B cell (primary cell): Measurements from ENCODE around the gene DDAH2. TPM values are rescaled to one million over a fixed set of nuclear protein-coding genes. Genes with fewer than 3 reads are reported as not detected.

Experiments
- ATAC-seq: fragments of 200-7000 bp; cut with Tn5 transposase; one replicate; pipeline ENCODE4 v1.10.0; 2021; ENCODE audit warnings: low read depth, mild to moderate bottlenecking, moderate number of reproducible peaks, moderate library complexity
- CTCF ChIA-PET: fragments of 350-600 bp; sonication (Branson Sonifier 250); formaldehyde crosslinking; loops from one replicate; lab custom pipeline; 2021; ENCODE audit warnings: antibody characterized with exemption, inconsistent platforms; lab: Charles Lee
- POLR2A ChIA-PET: fragments of 350-600 bp; sonication (Branson Sonifier 250); formaldehyde crosslinking; loops from one replicate; lab custom pipeline; 2021; ENCODE audit warnings: antibody characterized with exemption; lab: Charles Lee
- DNase-seq: peaks from one replicate; pipeline ENCODE4 v3.0.0; 2013
- H2AFZ ChIP-seq: 2 replicates; pipeline ENCODE4 v1.6.1; 2012; ENCODE audit warnings: mild to moderate bottlenecking, low read depth, low read length; ENCODE audit not compliant: insufficient read depth, poor library complexity, severe bottlenecking
- H3K27ac ChIP-seq, 2 donors: 1 replicate in 1 of 2; 2 replicates in 1 of 2; pipeline ENCODE4 v1.5.1; 2012 to 2013; ENCODE audit warnings: low read length in 2 of 2, mild to moderate bottlenecking in 2 of 2, moderate library complexity in 1 of 2
- H3K27me3 ChIP-seq, 4 experiments: fragments of 200-600 bp in 1 of 4; sonication (generic) in 1 of 4; replicated peaks in 1 of 4; 1 replicate in 2 of 4; 2 replicates in 2 of 4; pipeline versions ENCODE4 v1.6.1 to v1.7.0; 2013 to 2016; ENCODE audit warnings: low read length in 3 of 4, mild to moderate bottlenecking in 2 of 4, mixed read lengths in 1 of 4, moderate library complexity in 1 of 4; ENCODE audit not compliant: insufficient read depth in 4 of 4, control insufficient read depth in 3 of 4; ENCODE audit errors: control extremely low read depth in 1 of 4
- H3K36me3 ChIP-seq, 2 experiments: replicated peaks in 1 of 2; 1 replicate in 1 of 2; 2 replicates in 1 of 2; pipeline versions ENCODE4 v1.6.1 to v1.7.1; 2013; ENCODE audit warnings: low read length in 1 of 2; ENCODE audit not compliant: insufficient read depth in 2 of 2, control insufficient read depth in 1 of 2; ENCODE audit errors: control extremely low read depth in 1 of 2, extremely low read depth in 1 of 2
- H3K4me1 ChIP-seq, 2 donors: fragments of 200-600 bp in 1 of 2; sonication (generic) in 1 of 2; 1 replicate in 1 of 2; 2 replicates in 1 of 2; pipeline versions ENCODE4 v1.5.1 to v1.6.1; 2013 to 2017; ENCODE audit warnings: low read length in 2 of 2; ENCODE audit not compliant: control insufficient read depth in 2 of 2, insufficient read depth in 2 of 2
- H3K4me2 ChIP-seq: replicated peaks from 2 replicates; pipeline ENCODE3; 2012; ENCODE audit warnings: mild to moderate bottlenecking, low read depth, low read length; ENCODE audit not compliant: poor library complexity, severe bottlenecking
- H3K4me3 ChIP-seq, 5 experiments: fragments of 200-600 bp in 1 of 5; sonication (generic) in 1 of 5; 1 replicate in 3 of 5; 2 replicates in 2 of 5; pipeline versions ENCODE4 v1.5.1 to v1.7.0; 2011 to 2016; ENCODE audit warnings: low read length in 4 of 5, mild to moderate bottlenecking in 4 of 5, low read depth in 2 of 5, control low read depth in 1 of 5, moderate library complexity in 1 of 5; ENCODE audit not compliant: insufficient read depth in 1 of 5; ENCODE audit errors: control extremely low read depth in 1 of 5, extremely low read depth in 1 of 5
- H3K79me2 ChIP-seq: fragments of 200-600 bp; sonication (generic); one replicate; pipeline ENCODE4 v1.6.0; 2016; ENCODE audit warnings: low read length; ENCODE audit not compliant: control insufficient read depth, insufficient read depth
- H3K9ac ChIP-seq: fragments of 200-600 bp; sonication (generic); 2 replicates; pipeline ENCODE4 v1.6.1; 2017; ENCODE audit warnings: mild to moderate bottlenecking, low read length, moderate library complexity
- H3K9me3 ChIP-seq, 3 donors: one replicate each; pipeline versions ENCODE4 v1.6.1 to v1.7.1; 2013; ENCODE audit warnings: low read length in 2 of 3; ENCODE audit not compliant: control insufficient read depth in 2 of 3, insufficient read depth in 1 of 3; ENCODE audit errors: control extremely low read depth in 1 of 3
- H4K20me1 ChIP-seq: 2 replicates; pipeline ENCODE4 v1.6.0; 2012; ENCODE audit warnings: mild to moderate bottlenecking, low read length; ENCODE audit not compliant: insufficient read depth, control insufficient read depth, poor library complexity, severe bottlenecking
- H3K27ac Mint-ChIP-seq: one replicate; pipeline ENCODE4 v1.8.0; 2021; ENCODE audit warnings: mixed read lengths
- H3K27me3 Mint-ChIP-seq: one replicate; pipeline ENCODE4 v1.8.0; 2021; ENCODE audit warnings: mixed read lengths
- H3K4me1 Mint-ChIP-seq: one replicate; pipeline ENCODE4 v1.8.0; 2021; ENCODE audit warnings: mixed read lengths
- H3K4me3 Mint-ChIP-seq: one replicate; pipeline ENCODE4 v1.8.0; 2021; ENCODE audit warnings: mixed read lengths
- H3K9me3 Mint-ChIP-seq: one replicate; pipeline ENCODE4 v1.8.0; 2022; ENCODE audit warnings: mixed read lengths; ENCODE audit not compliant: insufficient read depth
- EZH2 ChIP-seq: IDR thresholded peaks from 2 replicates; pipeline ENCODE4 v1.6.1; 2012; ENCODE audit warnings: borderline replicate concordance, low read depth, mild to moderate bottlenecking, moderate library complexity, low read length; ENCODE audit not compliant: insufficient read depth, poor library complexity, severe bottlenecking
- WGBS: methylation state at CpG from one replicate; pipeline ENCODE4 v1.1.5; 2013; ENCODE audit warnings: missing lambda C conversion rate; ENCODE audit not compliant: insufficient coverage; 5-methylcytosine and 5-hydroxymethylcytosine counted together
- intact Hi-C: fragments of 100-400 bp; cut with micrococcal nuclease; formaldehyde crosslinking; loops from one replicate; pipeline ENCODE4 v1.10.0; 2022
- polyA plus RNA-seq: library from polyadenylated mRNA; depleted of rRNA; stranded (reverse); fragments of >200 nt; gene quantifications from 2 replicates; pipeline ENCODE4 v1.2.3, GENCODE V29; 2012
- total RNA-seq, 2 donors: library from RNA; stranded (reverse); fragments of 120-200 nt in 1 of 2; gene quantifications; 1 replicate in 1 of 2; 2 replicates in 1 of 2; pipeline versions ENCODE4 v1.2.3 to v1.2.4, GENCODE V29; 2013 to 2022
- TF ChIP-seq, protein P1 (sequence below): fragments of 200-600 bp; IDR thresholded peaks from one replicate; pipeline ENCODE4 v1.8.0; 2022; ENCODE audit warnings: antibody characterized with exemption, mild to moderate bottlenecking

DDAH2 gene
- total and polyA plus RNA-seq, 2 donors (not counting 1 experiment from before 2014, with no cell fraction given): 59.2 to 87.2 TPM

DNA sequence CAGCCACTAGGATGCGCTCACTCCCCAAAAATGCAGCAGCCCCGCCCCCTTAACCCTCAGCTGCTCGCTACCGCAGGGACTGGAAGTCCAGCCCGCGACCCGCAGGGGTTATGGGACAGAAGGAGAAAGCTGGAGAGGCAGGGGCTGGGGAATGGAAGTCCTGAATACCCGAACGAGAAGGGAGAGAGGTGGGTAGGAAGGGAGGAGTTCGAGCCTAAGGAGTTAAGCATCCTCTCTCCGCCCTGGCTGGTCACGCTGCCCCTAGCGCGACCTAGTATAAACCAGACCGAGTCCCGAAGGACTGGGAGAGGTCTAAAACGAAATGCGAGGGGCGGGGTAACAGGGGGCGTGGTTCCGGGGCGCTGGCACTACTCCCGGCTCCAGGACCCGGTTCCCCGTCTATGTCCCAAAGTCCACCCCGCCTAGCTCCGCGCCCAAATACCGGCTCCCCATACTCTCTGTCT lies 448 bp upstream of the DDAH2 start:
- POLR2A ChIA-PET: interaction anchor here (1.0 to 2.5 kb wide), 9 partner anchors 10 to 168 kb away, joined by 3 to 28 read pairs (median 9); partner anchors contain the start of genes ABHD16A, EHMT2, HSPA1A and HSPA1L
- Histone ChIP-seq H3K4me2 (peak overlapping the region; percentile 88), H3K9ac (peak overlapping the region; percentile 90), H4K20me1 (peaks cover 15% of the 10 kb centered on the region), H3K36me3 (peaks cover 4 to 57% of the 10 kb centered on the region in 2 experiments), H3K4me3 (peak overlapping the region; percentile 67 to 94 (median 85)), H3K27me3 (no peaks in the 10 kb centered on the region), H3K4me1 (peaks cover 49 to 58% of the 10 kb centered on the region in 2 donors), H3K27ac (peak overlapping the region; percentile 78 to 82), H3K79me2 (peaks cover 38% of the 10 kb centered on the region), H3K9me3 (no peaks in the 10 kb centered on the region), H2AFZ (peak overlapping the region; percentile 81)
- Mint-ChIP-seq H3K27ac (peak overlapping the region; percentile 97), H3K4me3 (peak overlapping the region; percentile 99), H3K4me1 (peaks cover 72% of the 10 kb centered on the region), H3K9me3 (no peaks in the 10 kb centered on the region), H3K27me3 (no peaks in the 10 kb centered on the region)
- ATAC-seq (peak; percentile 48), DNase-seq (peak; percentile 90)
- WGBS: 0% methylated on average over 18 of the region's 29 CpGs
- intact Hi-C loops: loop anchor here (1.0 kb wide), 2 partner anchors 26 to 40 kb away; partner anchors contain the start of gene ABHD16A
- CTCF ChIA-PET: interaction anchor here (0.6 to 6.3 kb wide), 26 partner anchors 9 to 169 kb away, joined by 3 to 90 read pairs (median 4); partner anchors contain the start of genes ABHD16A, CLIC1, GPANK1 and HSPA1A
- TF ChIP-seq, protein P1, sequence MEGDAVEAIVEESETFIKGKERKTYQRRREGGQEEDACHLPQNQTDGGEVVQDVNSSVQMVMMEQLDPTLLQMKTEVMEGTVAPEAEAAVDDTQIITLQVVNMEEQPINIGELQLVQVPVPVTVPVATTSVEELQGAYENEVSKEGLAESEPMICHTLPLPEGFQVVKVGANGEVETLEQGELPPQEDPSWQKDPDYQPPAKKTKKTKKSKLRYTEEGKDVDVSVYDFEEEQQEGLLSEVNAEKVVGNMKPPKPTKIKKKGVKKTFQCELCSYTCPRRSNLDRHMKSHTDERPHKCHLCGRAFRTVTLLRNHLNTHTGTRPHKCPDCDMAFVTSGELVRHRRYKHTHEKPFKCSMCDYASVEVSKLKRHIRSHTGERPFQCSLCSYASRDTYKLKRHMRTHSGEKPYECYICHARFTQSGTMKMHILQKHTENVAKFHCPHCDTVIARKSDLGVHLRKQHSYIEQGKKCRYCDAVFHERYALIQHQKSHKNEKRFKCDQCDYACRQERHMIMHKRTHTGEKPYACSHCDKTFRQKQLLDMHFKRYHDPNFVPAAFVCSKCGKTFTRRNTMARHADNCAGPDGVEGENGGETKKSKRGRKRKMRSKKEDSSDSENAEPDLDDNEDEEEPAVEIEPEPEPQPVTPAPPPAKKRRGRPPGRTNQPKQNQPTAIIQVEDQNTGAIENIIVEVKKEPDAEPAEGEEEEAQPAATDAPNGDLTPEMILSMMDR: peak; percentile 89
- TF ChIP-seq EZH2: no peak
